Muscle layer of colon (tissue), 2 donors: ENCODE results near the gene TRAK2.
"Not testable (repeated sequence)": the region's sequence is repeated elsewhere in the genome, so short reads cannot be mapped to it uniquely, and the experiment has no call there.

ENCODE experiments used
- H3K27ac ChIP-seq: one replicate; pipeline ENCODE4 v1.7.0; 2013; ENCODE audit warnings: low read depth, mild to moderate bottlenecking, low read length, moderate library complexity
- H3K27me3 ChIP-seq, 2 donors: one replicate each; pipeline ENCODE4 v1.7.0; 2013; ENCODE audit warnings: low read length in 2 of 2, mild to moderate bottlenecking in 2 of 2; ENCODE audit not compliant: insufficient read depth in 2 of 2, control insufficient read depth in 1 of 2
- H3K36me3 ChIP-seq: one replicate; pipeline ENCODE4 v1.7.0; 2013; ENCODE audit warnings: mild to moderate bottlenecking, low read length; ENCODE audit not compliant: insufficient read depth
- H3K4me1 ChIP-seq: one replicate; pipeline ENCODE4 v1.7.0; 2013; ENCODE audit warnings: mild to moderate bottlenecking, low read length; ENCODE audit not compliant: insufficient read depth
- H3K4me3 ChIP-seq, 2 donors: one replicate each; pipeline ENCODE4 v1.7.0; 2013; ENCODE audit warnings: low read length in 2 of 2, low read depth in 1 of 2, mild to moderate bottlenecking in 1 of 2, moderate library complexity in 1 of 2
- H3K9ac ChIP-seq: one replicate; pipeline ENCODE4 v1.7.0; 2013; ENCODE audit warnings: low read length
- H3K9me3 ChIP-seq: one replicate; pipeline ENCODE4 v1.7.0; 2013; ENCODE audit warnings: mild to moderate bottlenecking, low read length
- donor health status: abdominal sarcoma.
- donor health status: Adenocarcinoma of cecum.

TRAK2 gene

DNA sequence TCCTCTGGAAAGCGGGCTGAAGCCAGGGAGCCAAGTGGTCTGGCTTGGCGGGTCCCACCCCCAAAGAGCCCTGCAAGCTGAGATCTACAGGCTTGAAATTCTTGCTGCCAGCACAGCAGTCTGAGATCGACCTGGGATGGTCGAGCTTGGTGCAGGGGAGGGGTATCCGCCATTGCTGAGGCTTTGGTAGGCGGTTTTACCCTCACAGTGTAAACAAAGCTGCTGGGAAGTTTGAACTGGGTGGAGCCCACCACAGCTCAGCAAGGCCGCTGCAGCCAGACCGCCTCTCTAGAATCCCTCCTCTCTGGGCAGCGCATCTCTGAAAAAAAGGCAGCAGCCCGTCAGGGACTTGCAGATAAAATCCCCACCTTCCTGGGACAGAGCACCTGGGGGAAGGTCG, 81.5 kb downstream of the TRAK2 start:
- no peak overlapping the region for H3K4me3 ChIP-seq
- H3K9ac ChIP-seq: no peak overlapping the region
- H3K4me1 ChIP-seq: no peaks in the 10 kb centered on the region
- H3K27me3 ChIP-seq: no peaks in the 10 kb centered on the region
- H3K27ac ChIP-seq: no peak overlapping the region
- no peaks in the 10 kb centered on the region for H3K9me3 ChIP-seq
- H3K36me3 ChIP-seq: no peaks in the 10 kb centered on the region

DNA sequence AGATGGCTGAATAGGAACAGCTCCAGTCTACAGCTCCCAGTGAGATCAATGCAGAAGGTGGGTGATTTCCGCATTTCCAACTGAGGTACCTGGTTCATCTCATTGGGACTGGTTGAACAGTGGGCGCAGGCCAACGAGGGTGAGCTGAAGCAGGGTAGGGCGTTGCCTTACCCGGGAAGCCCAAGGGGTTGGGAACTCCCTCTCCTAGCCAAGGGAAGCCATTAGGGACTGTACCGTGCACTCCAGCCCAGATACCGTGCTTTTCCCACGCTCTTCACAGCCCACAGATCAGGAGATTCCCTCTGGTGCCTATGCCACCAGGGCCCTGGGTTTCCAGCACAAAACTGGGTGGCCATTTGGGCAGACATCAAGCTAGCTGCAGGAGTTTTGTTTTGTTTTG, 81.9 kb downstream of the TRAK2 start:
- not testable (repeated sequence) for H3K36me3 ChIP-seq, H3K9me3 ChIP-seq, H3K27ac ChIP-seq, H3K9ac ChIP-seq, H3K27me3 ChIP-seq, H3K4me3 ChIP-seq, H3K4me1 ChIP-seq

DNA sequence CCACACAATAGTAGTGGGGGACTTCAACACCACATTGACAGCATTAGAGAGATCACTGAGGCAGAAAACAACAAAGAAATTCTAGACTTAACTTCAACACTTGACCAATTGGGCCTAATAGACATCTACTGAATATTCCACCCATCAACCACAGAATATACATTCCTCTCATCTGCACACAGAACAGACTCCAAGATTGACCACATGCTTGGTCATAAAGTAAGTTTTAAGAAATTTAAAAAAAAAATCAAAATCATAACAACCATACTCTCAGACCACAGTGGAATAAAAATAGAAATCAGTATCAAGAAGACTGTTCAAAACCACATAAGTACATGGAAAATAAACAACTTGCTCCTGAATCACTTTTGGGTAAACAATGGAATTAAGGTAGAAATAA, 85.1 kb downstream of the TRAK2 start:
- Histone ChIP-seq H3K4me1 (no peaks in the 10 kb centered on the region), H3K9ac (no peak overlapping the region), H3K36me3 (no peaks in the 10 kb centered on the region)

DNA sequence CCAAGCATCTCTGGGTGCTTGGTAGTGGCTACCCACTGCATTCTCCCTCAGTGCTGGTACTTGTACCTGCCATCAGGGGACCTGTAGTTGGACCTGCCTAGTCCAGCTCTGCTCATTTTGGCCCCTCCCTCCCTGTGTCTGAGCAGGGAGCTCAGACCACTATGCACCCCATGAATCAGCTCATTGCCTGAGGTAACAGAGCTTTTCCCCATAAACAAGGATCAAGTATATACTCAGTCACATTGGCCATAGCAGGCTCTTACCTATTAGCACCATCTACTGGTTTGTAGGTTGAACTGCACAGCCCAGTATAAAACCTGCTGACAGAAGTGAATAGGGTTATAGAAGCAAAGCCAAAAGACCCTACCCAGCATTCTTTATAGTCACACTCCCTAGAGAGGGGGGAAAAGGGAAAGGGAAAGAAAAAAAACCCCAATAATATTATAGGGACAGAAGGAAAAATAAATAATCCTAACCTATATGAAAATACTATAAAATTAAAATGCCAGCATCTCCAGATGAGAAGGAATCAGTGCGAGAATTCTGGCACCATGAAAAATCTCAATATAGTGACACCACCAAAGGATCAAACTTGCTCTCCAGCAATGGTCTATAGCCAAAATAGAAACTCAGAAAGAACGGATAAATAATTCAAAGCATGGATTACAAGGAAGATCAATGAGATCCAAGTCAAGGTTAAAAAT, 87.2 kb downstream of the TRAK2 start:
- no peaks in the 10 kb centered on the region for H3K9me3 ChIP-seq
- H3K36me3 ChIP-seq: peaks cover 5% of the 10 kb centered on the region
- H3K27me3 ChIP-seq: no peaks in the 10 kb centered on the region
- no peaks in the 10 kb centered on the region for H3K4me1 ChIP-seq
- no peak overlapping the region for H3K9ac ChIP-seq
- H3K27ac ChIP-seq: no peak overlapping the region
- no peak overlapping the region for H3K4me3 ChIP-seq

More for the DNA sequence above, 85.1 kb downstream of the TRAK2 start:
- H3K27ac ChIP-seq: no peak overlapping the region
- no peaks in the 10 kb centered on the region for H3K27me3 ChIP-seq
- H3K9me3 ChIP-seq: no peaks in the 10 kb centered on the region
- H3K4me3 ChIP-seq: no peak overlapping the region

DNA sequence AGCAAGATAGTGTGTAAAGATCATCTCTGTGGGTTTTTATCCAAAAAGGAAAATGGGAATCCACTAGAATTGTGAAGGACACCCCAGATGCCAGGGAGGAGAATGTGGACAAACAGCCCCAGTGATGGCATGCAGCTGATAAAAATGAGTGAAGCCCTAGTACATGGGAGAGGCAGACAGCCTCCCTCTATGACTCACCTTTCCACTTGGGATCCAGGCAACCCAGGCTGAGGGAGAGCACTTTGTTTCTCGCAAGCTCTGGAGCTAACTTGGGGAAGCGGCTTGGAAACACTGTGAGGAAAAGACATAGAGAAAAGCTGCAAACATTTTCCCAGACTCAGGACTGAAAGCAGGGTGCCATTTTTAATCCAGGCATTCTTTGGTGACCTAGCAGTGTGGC, 88.9 kb downstream of the TRAK2 start:
- peaks cover 7% of the 10 kb centered on the region for H3K36me3 ChIP-seq
- no peak overlapping the region for H3K9ac ChIP-seq
- no peaks in the 10 kb centered on the region for H3K9me3 ChIP-seq
- peaks cover under 1% of the 10 kb centered on the region for H3K4me1 ChIP-seq
- H3K27ac ChIP-seq: no peak overlapping the region
- no peak overlapping the region for H3K4me3 ChIP-seq
- H3K27me3 ChIP-seq: no peaks in the 10 kb centered on the region

DNA sequence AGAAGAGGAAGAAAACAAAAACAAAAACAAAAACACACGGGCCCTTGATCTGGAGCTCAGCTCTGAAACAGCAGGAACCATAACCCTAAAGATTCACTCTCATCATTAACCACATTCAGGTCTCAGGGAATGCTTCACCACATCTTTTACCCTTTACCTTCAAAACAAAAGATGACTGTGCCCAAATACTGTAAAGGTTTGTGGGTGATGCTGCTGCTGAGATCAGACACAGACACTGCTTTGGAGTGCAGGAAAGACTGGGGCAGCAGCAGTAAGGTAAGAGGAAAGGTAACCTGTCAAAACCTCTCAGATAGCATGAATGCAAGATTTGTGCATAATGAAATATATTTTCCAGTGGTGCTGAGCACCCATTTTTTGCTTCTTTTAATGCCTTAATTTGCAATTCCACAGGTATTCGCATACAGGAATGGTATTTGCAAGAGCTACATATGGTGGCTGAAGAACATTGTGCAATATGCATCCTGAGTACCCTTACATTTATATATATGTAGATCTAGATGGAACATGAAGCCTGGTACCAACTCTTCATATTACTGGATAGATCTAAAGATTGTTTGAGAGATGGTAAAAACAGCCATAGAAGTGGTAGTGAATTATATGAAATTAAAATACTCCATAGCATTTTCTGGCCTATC, 90.1 kb downstream of the TRAK2 start:
- H3K9ac ChIP-seq: no peak overlapping the region
- H3K4me1 ChIP-seq: peaks cover 6% of the 10 kb centered on the region
- H3K9me3 ChIP-seq: no peaks in the 10 kb centered on the region
- H3K4me3 ChIP-seq: no peak overlapping the region
- no peak overlapping the region for H3K27ac ChIP-seq
- H3K36me3 ChIP-seq: peaks cover 7% of the 10 kb centered on the region
- H3K27me3 ChIP-seq: no peaks in the 10 kb centered on the region

DNA sequence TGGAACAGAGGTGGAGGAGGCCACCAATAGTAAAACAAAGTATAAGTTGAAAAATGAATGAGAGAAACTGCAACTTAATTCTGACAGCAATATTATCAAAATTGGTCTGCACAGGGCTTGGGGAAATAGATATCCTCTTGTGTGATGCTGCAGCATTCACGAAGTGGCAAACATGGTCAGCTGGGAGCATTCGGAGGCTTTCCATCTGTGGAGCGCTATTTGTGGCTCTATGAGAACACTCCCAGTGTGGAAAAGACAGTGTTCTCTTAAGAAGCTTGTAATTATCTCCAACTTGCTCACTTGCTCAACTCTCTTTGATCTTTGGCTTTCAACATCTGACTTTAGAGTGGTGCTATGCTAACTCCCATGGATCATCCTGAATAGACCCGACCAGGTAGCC, 91.0 kb downstream of the TRAK2 start:
- Histone ChIP-seq H3K27ac (no peak overlapping the region), H3K27me3 (no peaks in the 10 kb centered on the region), H3K36me3 (peaks cover 7% of the 10 kb centered on the region), H3K9ac (no peak overlapping the region), H3K4me1 (peaks cover 6% of the 10 kb centered on the region), H3K9me3 (no peaks in the 10 kb centered on the region), H3K4me3 (no peak overlapping the region)

DNA sequence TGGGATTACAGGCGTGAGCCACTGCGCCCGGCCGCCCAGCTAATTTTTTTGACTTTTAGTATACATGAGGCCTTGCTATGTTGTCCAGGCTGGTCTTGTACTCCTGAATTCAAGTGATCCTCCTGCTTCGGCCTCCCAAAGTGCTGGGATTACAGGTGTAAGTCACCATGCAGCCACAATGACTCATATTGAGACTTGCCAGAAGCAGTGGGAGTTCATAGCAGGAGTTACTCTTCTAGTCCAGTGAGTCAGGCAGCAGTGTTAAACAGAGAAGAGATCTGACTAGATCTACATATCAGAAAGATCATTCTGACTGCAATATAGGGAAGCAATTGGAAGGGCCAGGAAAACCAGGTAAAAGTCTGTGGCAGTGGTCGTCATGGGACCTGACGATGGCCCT, 92.6 kb downstream of the TRAK2 start:
- Histone ChIP-seq H3K27me3 (no peaks in the 10 kb centered on the region), H3K4me1 (peaks cover 6% of the 10 kb centered on the region), H3K9ac (no peak overlapping the region), H3K9me3 (no peaks in the 10 kb centered on the region), H3K4me3 (no peak overlapping the region), H3K27ac (no peak overlapping the region), H3K36me3 (peaks cover 7% of the 10 kb centered on the region)

DNA sequence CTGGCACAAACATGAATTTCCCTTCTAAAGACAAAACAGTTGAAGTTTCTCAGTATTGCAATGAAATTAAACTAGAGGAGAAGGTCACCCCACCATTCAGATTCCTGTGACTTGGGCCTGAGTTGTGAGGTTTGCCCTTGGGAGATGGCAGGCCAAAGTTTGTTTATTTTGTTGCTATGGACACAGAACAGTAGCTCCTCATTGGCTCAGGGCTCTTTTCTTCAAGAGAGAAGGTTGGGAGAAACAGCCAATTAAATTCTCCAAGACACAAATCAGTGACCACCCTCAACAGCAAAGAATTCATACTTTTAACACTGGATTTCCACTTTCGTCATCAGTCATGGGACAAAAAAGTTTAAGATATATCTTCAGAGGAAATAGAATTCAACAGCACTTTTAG, 94.0 kb downstream of the TRAK2 start, which contains the start of gene FLACC1:
Gene FLACC1, minus strand, starts transcription at position 125 of the 400 bp plus-strand sequence. CDS start 5,941 bp downstream, outside the sequence.
- Histone ChIP-seq H3K27ac (no peak within 1 kb of the TSS), H3K4me3 (peak within 1 kb of the TSS in 1 of 2 donors; percentile 31), H3K9ac (no peak within 1 kb of the TSS), H3K9me3 (no peaks in the 10 kb centered on the region), H3K36me3 (peaks cover 7% of the 10 kb centered on the region), H3K27me3 (no peaks in the 10 kb centered on the region), H3K4me1 (peaks cover 6% of the 10 kb centered on the region)

DNA sequence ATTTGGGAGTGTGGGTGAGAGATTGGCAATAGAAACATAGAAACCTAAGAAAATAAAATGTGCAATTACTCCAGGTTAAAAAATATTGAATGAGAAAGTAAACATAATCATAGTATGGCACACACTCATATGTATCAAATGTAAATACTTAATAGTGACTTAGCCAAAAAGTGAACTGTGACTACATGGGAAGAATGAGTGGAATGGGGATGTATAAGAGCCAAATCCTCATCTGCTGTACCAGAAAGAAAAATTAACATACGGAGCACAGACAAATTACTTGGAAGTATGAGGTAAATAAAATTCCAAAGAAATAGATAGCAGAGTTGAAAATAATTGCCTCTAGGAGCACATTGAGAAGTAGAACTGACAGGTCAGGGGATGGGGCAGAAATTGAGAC, 98.1 kb downstream of the TRAK2 start:
- Histone ChIP-seq H3K9ac (no peak overlapping the region), H3K36me3 (no peaks in the 10 kb centered on the region), H3K27me3 (no peaks in the 10 kb centered on the region), H3K27ac (no peak overlapping the region), H3K9me3 (no peaks in the 10 kb centered on the region), H3K4me1 (peaks cover 6% of the 10 kb centered on the region), H3K4me3 (no peak overlapping the region)

DNA sequence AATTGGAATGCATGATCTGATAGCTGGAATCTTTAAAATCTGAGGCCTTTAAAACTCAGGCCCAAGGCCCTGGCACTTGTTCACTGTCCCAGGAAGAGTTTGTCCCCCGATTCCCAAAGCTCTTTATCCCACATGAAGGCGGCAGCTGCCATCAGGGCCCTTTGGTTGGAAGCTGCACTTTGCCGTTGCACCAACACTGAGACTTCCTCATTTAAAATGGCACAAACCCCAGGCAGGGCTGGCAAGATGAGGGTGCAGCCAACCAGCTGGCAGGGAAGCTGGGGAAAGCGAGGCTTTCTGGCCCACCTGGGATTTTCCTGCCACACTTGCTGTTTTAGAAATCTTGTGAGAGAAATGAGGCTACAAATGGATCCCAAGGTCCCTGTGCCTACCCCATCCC, 100.4 kb downstream of the TRAK2 start:
- no peaks in the 10 kb centered on the region for H3K27me3 ChIP-seq
- no peaks in the 10 kb centered on the region for H3K4me1 ChIP-seq
- no peaks in the 10 kb centered on the region for H3K9me3 ChIP-seq
- H3K9ac ChIP-seq: no peak overlapping the region
- no peak overlapping the region for H3K27ac ChIP-seq
- no peak overlapping the region for H3K4me3 ChIP-seq
- no peaks in the 10 kb centered on the region for H3K36me3 ChIP-seq

DNA sequence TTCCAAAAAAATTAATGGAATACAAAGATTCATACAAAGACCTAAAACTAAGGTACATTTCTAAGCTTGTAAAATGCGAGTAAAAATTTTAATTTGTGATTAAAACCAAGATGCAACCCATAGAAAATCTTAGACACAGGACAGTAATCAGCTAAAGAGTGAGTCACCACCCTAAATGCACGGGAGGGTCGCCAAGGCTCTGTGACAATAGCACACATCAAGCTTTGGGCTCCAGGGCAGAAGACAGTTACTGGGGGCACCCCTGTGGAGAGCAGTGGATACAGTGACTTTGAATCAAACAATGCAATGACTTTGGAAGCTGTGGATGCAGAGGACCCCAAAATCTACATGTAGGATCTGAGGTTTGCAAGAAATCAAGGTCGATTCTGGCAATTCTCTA, 101.7 kb downstream of the TRAK2 start:
- H3K4me1 ChIP-seq: no peaks in the 10 kb centered on the region
- no peak overlapping the region for H3K27ac ChIP-seq
- H3K27me3 ChIP-seq: no peaks in the 10 kb centered on the region
- H3K9me3 ChIP-seq: no peaks in the 10 kb centered on the region
- no peak overlapping the region for H3K9ac ChIP-seq
- no peak overlapping the region for H3K4me3 ChIP-seq
- H3K36me3 ChIP-seq: no peaks in the 10 kb centered on the region
